Epithelial cell of proximal tubule (primary cell): ENCODE data around the gene FANK1. TPM values are rescaled to one million over a fixed set of nuclear protein-coding genes. Genes with fewer than 3 reads are reported as not detected.

Experiments
- DNase-seq: peaks from one replicate; pipeline ENCODE4 v3.0.0-alpha.2; 2011; ENCODE audit warnings: low read depth
- H3K4me3 ChIP-seq: 2 replicates; pipeline ENCODE4 v1.5.1; 2011; ENCODE audit warnings: low read depth, mild to moderate bottlenecking, low read length
- CTCF ChIP-seq: conservative IDR thresholded peaks from 2 replicates; pipeline ENCODE4 v1.5.1; 2012; ENCODE audit warnings: low read depth, mild to moderate bottlenecking, low read length
- total RNA-seq: library from RNA; depleted of rRNA; stranded (reverse); fragments of >200 nt; gene quantifications from 2 replicates; pipeline ENCODE4 v1.2.3, GENCODE V29; 2015

FANK1 gene
- total RNA-seq, 1 donor from 2014 or later, result 9.2 TPM

GRCh38 chr10:125984865-125985495 lies 88.6 kb downstream of the FANK1 start:
- no peak overlapping the region for H3K4me3 ChIP-seq
- no peak for DNase-seq
- no peak for TF ChIP-seq CTCF

DNA sequence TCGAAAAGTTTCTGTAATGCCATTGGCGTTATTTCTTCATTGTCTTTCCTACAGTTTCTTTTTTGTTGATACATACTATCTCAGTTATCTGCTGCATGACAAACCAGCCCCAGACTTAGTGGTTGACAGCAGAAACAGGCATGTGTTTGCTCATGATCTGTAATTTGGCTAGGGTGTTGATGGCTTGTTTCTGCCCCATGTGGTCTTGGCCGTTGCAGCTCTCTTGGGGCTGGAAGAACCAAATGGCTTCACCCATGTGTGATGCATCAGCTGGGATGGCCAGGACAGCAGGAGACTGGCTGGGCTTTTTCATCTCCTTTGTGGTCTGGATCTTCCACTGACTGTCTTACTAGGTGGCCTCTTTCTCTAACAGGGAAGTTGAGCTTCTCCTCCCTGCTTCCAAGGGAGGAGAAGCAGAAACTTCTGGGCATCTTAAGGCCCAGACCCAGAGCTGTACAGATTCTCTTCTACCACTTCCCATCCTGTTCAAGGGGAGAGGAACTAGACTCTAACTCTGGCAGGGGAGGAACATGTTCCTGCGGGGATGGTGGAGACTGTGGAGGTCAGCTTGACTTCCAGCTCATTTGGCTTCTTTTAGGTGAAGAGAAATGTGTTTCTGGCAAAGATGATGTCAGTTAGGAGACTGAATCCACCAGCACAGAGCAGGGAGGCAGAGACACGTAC lies 89.3 kb downstream of the FANK1 start:
- no peak for DNase-seq
- no peak overlapping the region for H3K4me3 ChIP-seq
- no peak for TF ChIP-seq CTCF

- no peak for DNase-seq
- TF ChIP-seq CTCF, result no peak
Measured at GRCh38 chr10:125989791-125990190, 93.4 kb downstream of the FANK1 start.

GRCh38 chr10:125990974-125991373 lies 94.6 kb downstream of the FANK1 start:
- no peak for DNase-seq
- TF ChIP-seq CTCF, result no peak
- no peak overlapping the region for H3K4me3 ChIP-seq

More at GRCh38 chr10:125989791-125990190, 93.4 kb downstream of the FANK1 start:
- no peak overlapping the region for H3K4me3 ChIP-seq

GRCh38 chr10:125991392-125991791 lies 95.0 kb downstream of the FANK1 start:
- no peak overlapping the region for H3K4me3 ChIP-seq
- TF ChIP-seq CTCF, result no peak
- DNase-seq, result no peak

DNA sequence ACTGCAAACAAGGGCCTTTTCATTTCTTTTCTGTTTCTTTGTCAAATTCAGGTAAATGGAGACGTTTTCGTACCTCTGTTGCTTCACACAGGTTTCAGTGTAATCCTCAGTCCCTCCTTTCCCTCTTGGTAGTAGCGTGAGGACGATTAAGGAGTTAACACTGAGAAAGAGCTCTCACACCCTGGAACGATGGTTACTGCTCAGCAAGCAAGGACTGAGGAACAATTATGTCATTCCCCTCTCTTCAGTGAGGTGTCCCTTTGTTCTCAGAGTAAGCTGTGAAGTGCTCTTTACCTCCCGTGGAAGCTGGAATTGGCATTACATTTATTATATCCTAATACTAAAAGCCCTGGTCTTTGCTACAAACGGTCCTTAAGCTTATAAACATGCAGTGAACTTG lies 95.9 kb downstream of the FANK1 start:
- TF ChIP-seq CTCF, result no peak
- H3K4me3 ChIP-seq, result no peak overlapping the region
- no peak for DNase-seq

- DNase-seq, result no peak
- TF ChIP-seq CTCF, result no peak
- H3K4me3 ChIP-seq, result no peak overlapping the region
Measured at GRCh38 chr10:125994601-125995000, 98.2 kb downstream of the FANK1 start.
